Measurements from ENCODE around the gene ELFN1.

Gene ELFN1

DNA sequence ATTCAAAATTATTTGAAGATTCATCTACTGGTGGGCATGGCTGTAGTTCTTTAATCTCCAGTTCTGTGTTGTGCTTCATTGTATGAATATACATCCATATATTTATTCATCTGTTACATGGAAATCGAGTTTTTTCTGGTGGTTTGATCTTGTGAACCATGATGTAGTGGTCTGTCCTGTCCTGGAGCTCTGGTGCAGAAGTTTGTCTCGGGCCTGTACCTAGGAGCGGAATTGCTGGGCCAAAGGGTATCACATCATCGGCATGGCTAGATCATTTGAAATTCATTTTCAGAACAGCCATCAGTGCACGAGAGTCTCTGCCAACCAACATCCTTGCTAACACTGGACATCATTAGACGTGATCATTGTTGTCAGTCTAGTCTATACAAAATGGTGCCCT lies 107.0 kb downstream of the ELFN1 start:
- in situ Hi-C loops (cut with MboI; ENCODE audit: low sequenced_read_pairs) = no loop called here

DNA sequence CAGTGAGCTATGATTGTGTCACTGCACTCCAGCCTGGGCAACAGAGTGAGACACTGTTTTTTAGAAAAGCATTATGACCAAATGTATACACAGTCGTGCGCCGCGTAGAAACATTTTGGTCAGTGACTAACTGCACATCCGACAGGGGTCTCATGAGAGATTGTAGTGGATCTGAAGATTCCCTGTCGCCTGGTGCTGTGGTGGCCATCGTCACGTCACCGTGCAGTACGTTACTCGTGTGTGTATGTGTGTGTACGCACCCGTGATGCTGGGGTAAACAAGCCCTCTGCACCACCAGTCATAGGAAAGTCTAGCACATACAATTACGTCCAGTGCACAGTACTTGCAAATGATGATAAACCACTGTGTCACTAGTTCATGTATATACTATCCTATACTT lies 109.4 kb downstream of the ELFN1 start:
- in situ Hi-C loops (cut with MboI; ENCODE audit: low sequenced_read_pairs) = no loop called here

DNA sequence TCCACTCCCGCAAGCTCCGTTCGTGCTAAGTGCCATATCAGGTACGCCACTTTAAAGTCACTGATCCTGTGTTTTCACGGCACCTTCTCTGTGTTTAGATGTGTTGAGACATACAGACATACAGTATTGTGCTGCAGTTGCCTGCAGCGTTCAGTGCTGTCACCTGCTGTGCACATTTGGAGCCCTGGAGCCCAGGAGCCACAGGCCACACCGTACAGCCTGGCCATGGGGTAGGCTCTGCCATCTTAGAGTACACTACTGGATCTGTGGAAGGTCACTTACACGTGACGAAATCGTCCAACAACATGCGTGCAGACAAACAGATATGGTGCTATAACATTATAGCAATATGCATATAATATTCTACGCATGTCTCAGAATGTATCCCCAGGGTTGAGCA lies 111.3 kb downstream of the ELFN1 start:
- in situ Hi-C loops (cut with MboI; ENCODE audit: low sequenced_read_pairs) = no loop called here

DNA sequence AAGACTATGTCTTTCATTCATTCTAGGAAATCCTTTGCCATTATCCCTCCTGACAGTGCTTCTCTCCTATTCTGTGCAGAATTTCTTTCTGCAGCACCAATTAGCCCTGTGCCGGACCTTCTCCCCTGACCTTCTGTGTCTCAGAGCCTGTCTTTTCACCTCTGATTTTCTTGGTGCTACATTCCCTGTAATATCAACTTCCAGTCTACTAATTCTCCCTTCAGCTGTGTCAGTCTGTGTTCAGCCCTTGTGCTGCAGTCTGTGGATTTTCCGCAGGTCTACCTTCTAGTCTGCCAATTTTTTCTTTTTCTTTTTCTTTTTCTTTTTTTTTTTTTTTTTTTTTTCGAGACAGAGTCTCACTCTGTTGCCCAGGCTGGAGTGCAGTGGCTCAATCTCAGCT lies 115.8 kb downstream of the ELFN1 start:
- in situ Hi-C loops (cut with MboI; ENCODE audit: low sequenced_read_pairs) = no loop called here

DNA sequence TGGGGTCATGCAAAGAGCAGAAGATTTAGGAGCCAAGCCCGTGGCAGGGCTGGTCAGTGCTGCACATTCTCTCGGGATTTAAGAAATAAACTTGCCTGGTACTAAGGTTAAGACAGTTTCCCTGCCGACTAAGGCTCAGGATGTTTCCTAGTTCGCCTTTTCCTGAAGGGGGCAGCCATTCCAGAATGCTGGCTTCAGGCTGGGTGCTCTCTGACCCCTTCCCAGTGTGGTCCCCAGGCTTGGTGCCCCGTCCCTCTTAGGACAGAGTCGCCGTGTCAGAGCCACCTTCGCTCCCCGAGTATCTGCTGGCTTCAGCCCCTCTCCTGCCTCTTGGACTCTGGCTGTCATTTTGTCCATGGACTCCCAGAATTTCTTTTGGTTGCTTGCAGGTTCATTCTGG lies 117.2 kb downstream of the ELFN1 start:
- in situ Hi-C loops (cut with MboI; ENCODE audit: low sequenced_read_pairs) = no loop called here

DNA sequence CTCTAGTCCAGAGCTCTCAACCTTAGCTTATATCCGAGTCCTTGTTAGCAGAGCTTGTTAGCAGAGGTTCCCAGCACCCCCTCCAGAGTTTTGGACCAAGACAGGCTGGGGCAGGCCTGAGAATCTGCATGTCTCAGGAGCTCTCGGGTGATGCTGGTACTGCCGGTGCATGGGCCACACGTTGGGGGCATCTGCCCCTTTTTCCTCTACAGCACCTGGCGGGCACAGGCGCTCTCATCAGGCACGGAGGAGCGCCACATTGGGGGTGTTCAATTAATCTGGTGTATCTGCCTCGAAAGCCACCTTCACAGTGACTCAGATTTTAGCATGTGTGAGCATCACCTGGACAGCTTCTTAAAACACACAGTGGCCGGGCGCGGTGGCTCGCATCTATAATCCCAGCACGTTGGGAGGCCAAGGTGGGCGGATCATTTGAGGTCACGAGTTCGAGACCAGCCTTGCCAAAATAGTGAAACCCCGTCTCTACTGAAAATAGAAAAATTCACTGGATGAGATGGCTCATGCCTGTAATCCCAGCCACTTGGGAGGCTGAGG lies 117.7 kb downstream of the ELFN1 start:
- in situ Hi-C loops (cut with MboI; ENCODE audit: low sequenced_read_pairs) = no loop called here

DNA sequence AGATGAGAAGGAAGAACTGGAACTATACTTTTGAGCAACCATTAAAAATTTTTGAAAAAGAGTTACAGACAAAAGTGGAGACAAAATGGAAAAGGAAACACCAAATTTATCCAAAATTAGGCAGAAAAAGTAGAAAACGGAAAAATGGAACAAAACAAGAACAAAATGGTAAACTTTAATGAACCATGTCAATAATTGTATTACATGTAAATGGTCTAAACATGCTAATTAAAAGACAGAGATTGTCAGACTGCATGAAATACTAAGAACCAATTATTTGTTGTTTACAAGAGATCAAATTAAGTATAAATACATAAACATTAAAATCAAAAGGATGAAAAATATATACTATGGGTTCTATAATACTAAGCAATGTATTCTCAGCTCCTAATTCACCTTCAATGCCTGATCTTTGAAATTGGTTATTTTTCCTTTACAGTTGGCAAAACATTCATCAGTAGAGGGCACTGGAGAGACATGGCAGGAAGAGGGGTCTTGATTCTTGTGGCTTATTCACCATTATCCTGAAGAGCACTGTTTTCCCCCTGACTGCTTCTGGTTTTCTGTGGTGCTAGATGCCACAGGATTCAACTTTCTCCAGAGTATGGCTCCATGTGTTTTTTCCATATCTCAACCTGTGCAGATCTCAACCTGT lies 124.9 kb downstream of the ELFN1 start:
- in situ Hi-C loops (cut with MboI; ENCODE audit: low sequenced_read_pairs) = no loop called here
